Endothelial cell of umbilical vein (primary cell): ENCODE measurements around the gene COQ9.

Experiments
- CTCF ChIP-seq, 2 donors: IDR thresholded peaks; 1 replicate in 1 of 2; 2 replicates in 1 of 2; pipeline ENCODE4 v1.5.1; 2011; ENCODE audit warnings: low read length in 2 of 2, mild to moderate bottlenecking in 2 of 2, moderate library complexity in 2 of 2, control low read depth in 1 of 2, inconsistent platforms in 1 of 2, low read depth in 1 of 2; ENCODE audit not compliant: insufficient read depth in 1 of 2; ENCODE audit errors: extremely low read depth in 1 of 2
- POLR2A ChIP-seq: IDR thresholded peaks from 2 replicates; pipeline ENCODE4 v1.6.1; 2012; ENCODE audit warnings: low read depth, mild to moderate bottlenecking, control low read depth, low read length

DNA sequence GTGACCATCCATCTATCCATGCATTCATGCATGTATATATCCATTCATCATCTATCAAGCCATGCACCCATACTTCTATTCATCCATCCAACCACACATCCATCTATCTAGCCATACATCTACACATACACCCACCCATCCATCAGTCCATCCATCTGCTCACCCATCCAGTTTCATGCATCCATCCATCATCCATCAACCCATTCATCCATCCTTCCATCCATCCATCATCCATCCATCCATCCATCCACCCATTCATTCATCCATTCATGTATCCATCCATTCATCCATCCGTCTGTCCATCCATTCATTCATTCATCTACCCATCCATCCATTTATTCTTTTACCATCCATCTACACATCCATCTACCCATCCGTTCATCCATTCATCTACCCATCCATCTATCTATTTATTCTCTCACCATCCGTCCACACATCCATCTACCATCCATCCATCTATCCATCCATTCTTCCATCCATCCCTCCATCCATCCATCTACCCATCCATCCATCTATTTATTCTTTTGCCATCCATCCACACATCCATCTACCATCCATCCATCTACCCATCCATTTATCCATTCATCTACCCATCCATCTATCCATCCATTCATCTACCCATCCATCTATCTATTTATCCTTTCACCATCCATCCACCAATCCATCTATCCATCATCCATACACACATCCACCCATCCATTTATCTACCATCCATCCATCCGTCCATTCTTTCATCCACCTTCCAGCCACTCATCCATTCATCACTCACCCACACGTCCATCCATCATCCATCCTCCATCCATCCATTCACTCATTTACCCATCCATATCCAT, 39.5 kb upstream of the COQ9 start:
- no peak for TF ChIP-seq POLR2A
- TF ChIP-seq CTCF (IDR thresholded peaks at IDR 0.05; ENCODE audit: extremely low read depth in 1 of 2, insufficient read depth in 1 of 2, low read depth in 1 of 2, low read length in 2 of 2), result no peak
